B cell (primary cell): ENCODE data around the gene ASH1L. TPM values are rescaled to one million over a fixed set of nuclear protein-coding genes. Genes with fewer than 3 reads are reported as not detected.
"Not testable (repeated sequence)": the region's sequence is repeated elsewhere in the genome, so short reads cannot be mapped to it uniquely, and the experiment has no call there.

Source experiments
- ATAC-seq: fragments of 200-7000 bp; cut with Tn5 transposase; one replicate; pipeline ENCODE4 v1.10.0; 2021; ENCODE audit warnings: low read depth, mild to moderate bottlenecking, moderate number of reproducible peaks, moderate library complexity
- CTCF ChIA-PET: fragments of 350-600 bp; sonication (Branson Sonifier 250); formaldehyde crosslinking; loops from one replicate; lab custom pipeline; 2021; ENCODE audit warnings: antibody characterized with exemption, inconsistent platforms; lab: Charles Lee
- POLR2A ChIA-PET: fragments of 350-600 bp; sonication (Branson Sonifier 250); formaldehyde crosslinking; loops from one replicate; lab custom pipeline; 2021; ENCODE audit warnings: antibody characterized with exemption; lab: Charles Lee
- DNase-seq: peaks from one replicate; pipeline ENCODE4 v3.0.0; 2013
- H2AFZ ChIP-seq: 2 replicates; pipeline ENCODE4 v1.6.1; 2012; ENCODE audit warnings: mild to moderate bottlenecking, low read depth, low read length; ENCODE audit not compliant: insufficient read depth, poor library complexity, severe bottlenecking
- H3K27ac ChIP-seq, 2 donors: 1 replicate in 1 of 2; 2 replicates in 1 of 2; pipeline ENCODE4 v1.5.1; 2012 to 2013; ENCODE audit warnings: low read length in 2 of 2, mild to moderate bottlenecking in 2 of 2, moderate library complexity in 1 of 2
- H3K27me3 ChIP-seq, 4 experiments: fragments of 200-600 bp in 1 of 4; sonication (generic) in 1 of 4; replicated peaks in 1 of 4; 1 replicate in 2 of 4; 2 replicates in 2 of 4; pipeline versions ENCODE4 v1.6.1 to v1.7.0; 2013 to 2016; ENCODE audit warnings: low read length in 3 of 4, mild to moderate bottlenecking in 2 of 4, mixed read lengths in 1 of 4, moderate library complexity in 1 of 4; ENCODE audit not compliant: insufficient read depth in 4 of 4, control insufficient read depth in 3 of 4; ENCODE audit errors: control extremely low read depth in 1 of 4
- H3K36me3 ChIP-seq, 2 experiments: replicated peaks in 1 of 2; 1 replicate in 1 of 2; 2 replicates in 1 of 2; pipeline versions ENCODE4 v1.6.1 to v1.7.1; 2013; ENCODE audit warnings: low read length in 1 of 2; ENCODE audit not compliant: insufficient read depth in 2 of 2, control insufficient read depth in 1 of 2; ENCODE audit errors: control extremely low read depth in 1 of 2, extremely low read depth in 1 of 2
- H3K4me1 ChIP-seq, 2 donors: fragments of 200-600 bp in 1 of 2; sonication (generic) in 1 of 2; 1 replicate in 1 of 2; 2 replicates in 1 of 2; pipeline versions ENCODE4 v1.5.1 to v1.6.1; 2013 to 2017; ENCODE audit warnings: low read length in 2 of 2; ENCODE audit not compliant: control insufficient read depth in 2 of 2, insufficient read depth in 2 of 2
- H3K4me2 ChIP-seq: replicated peaks from 2 replicates; pipeline ENCODE3; 2012; ENCODE audit warnings: mild to moderate bottlenecking, low read depth, low read length; ENCODE audit not compliant: poor library complexity, severe bottlenecking
- H3K4me3 ChIP-seq, 5 experiments: fragments of 200-600 bp in 1 of 5; sonication (generic) in 1 of 5; 1 replicate in 3 of 5; 2 replicates in 2 of 5; pipeline versions ENCODE4 v1.5.1 to v1.7.0; 2011 to 2016; ENCODE audit warnings: low read length in 4 of 5, mild to moderate bottlenecking in 4 of 5, low read depth in 2 of 5, control low read depth in 1 of 5, moderate library complexity in 1 of 5; ENCODE audit not compliant: insufficient read depth in 1 of 5; ENCODE audit errors: control extremely low read depth in 1 of 5, extremely low read depth in 1 of 5
- H3K79me2 ChIP-seq: fragments of 200-600 bp; sonication (generic); one replicate; pipeline ENCODE4 v1.6.0; 2016; ENCODE audit warnings: low read length; ENCODE audit not compliant: control insufficient read depth, insufficient read depth
- H3K9ac ChIP-seq: fragments of 200-600 bp; sonication (generic); 2 replicates; pipeline ENCODE4 v1.6.1; 2017; ENCODE audit warnings: mild to moderate bottlenecking, low read length, moderate library complexity
- H3K9me3 ChIP-seq, 3 donors: one replicate each; pipeline versions ENCODE4 v1.6.1 to v1.7.1; 2013; ENCODE audit warnings: low read length in 2 of 3; ENCODE audit not compliant: control insufficient read depth in 2 of 3, insufficient read depth in 1 of 3; ENCODE audit errors: control extremely low read depth in 1 of 3
- H4K20me1 ChIP-seq: 2 replicates; pipeline ENCODE4 v1.6.0; 2012; ENCODE audit warnings: mild to moderate bottlenecking, low read length; ENCODE audit not compliant: insufficient read depth, control insufficient read depth, poor library complexity, severe bottlenecking
- H3K27ac Mint-ChIP-seq: one replicate; pipeline ENCODE4 v1.8.0; 2021; ENCODE audit warnings: mixed read lengths
- H3K27me3 Mint-ChIP-seq: one replicate; pipeline ENCODE4 v1.8.0; 2021; ENCODE audit warnings: mixed read lengths
- H3K4me1 Mint-ChIP-seq: one replicate; pipeline ENCODE4 v1.8.0; 2021; ENCODE audit warnings: mixed read lengths
- H3K4me3 Mint-ChIP-seq: one replicate; pipeline ENCODE4 v1.8.0; 2021; ENCODE audit warnings: mixed read lengths
- H3K9me3 Mint-ChIP-seq: one replicate; pipeline ENCODE4 v1.8.0; 2022; ENCODE audit warnings: mixed read lengths; ENCODE audit not compliant: insufficient read depth
- EZH2 ChIP-seq: IDR thresholded peaks from 2 replicates; pipeline ENCODE4 v1.6.1; 2012; ENCODE audit warnings: borderline replicate concordance, low read depth, mild to moderate bottlenecking, moderate library complexity, low read length; ENCODE audit not compliant: insufficient read depth, poor library complexity, severe bottlenecking
- WGBS: methylation state at CpG from one replicate; pipeline ENCODE4 v1.1.5; 2013; ENCODE audit warnings: missing lambda C conversion rate; ENCODE audit not compliant: insufficient coverage; 5-methylcytosine and 5-hydroxymethylcytosine counted together
- intact Hi-C: fragments of 100-400 bp; cut with micrococcal nuclease; formaldehyde crosslinking; loops from one replicate; pipeline ENCODE4 v1.10.0; 2022
- polyA plus RNA-seq: library from polyadenylated mRNA; depleted of rRNA; stranded (reverse); fragments of >200 nt; gene quantifications from 2 replicates; pipeline ENCODE4 v1.2.3, GENCODE V29; 2012
- total RNA-seq, 2 donors: library from RNA; stranded (reverse); fragments of 120-200 nt in 1 of 2; gene quantifications; 1 replicate in 1 of 2; 2 replicates in 1 of 2; pipeline versions ENCODE4 v1.2.3 to v1.2.4, GENCODE V29; 2013 to 2022
- TF ChIP-seq, protein P1 (sequence below): fragments of 200-600 bp; IDR thresholded peaks from one replicate; pipeline ENCODE4 v1.8.0; 2022; ENCODE audit warnings: antibody characterized with exemption, mild to moderate bottlenecking

Gene ASH1L
- total and polyA plus RNA-seq, 2 donors (not counting 1 experiment from before 2014, with no cell fraction given) = 17.7 to 124 TPM

DNA sequence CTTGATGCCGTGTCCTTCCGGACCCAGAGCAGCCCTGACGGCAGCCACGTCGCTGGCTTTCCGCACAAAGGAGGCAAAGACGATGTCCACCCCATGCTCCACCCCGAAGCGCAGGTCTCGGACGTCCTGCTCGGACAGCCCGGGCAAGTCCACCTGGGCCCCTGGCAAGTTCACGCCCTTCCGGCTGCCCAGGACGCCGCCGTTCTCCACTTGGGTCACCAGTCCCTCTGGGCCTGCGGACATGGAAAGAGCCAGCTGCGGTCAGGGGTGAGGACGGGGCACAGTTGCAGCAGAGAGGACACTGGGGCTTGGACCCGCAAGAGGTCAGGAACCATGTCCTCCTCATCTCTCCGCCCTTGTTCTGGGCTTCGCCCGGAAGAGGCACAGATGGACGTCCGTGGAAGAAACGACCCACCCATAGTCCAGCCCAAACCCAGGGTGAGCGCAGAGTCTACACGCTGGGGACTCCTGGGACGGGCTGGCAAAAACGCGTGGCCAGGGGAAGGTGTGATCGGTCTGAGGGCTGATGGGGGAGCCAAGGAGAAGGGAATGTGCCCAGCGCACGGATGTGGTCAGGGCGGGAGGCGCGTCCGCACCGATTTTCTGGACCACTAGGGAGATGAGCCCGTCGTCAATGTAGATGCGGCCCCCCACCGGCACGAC is 268.0 kb downstream of the ASH1L start:
- DNase-seq (no peak), ATAC-seq (no peak)
- H3K4me1 ChIP-seq = peaks cover 7 to 10% of the 10 kb centered on the region in 2 donors
- H3K4me3 Mint-ChIP-seq = no peak overlapping the region
- H3K9me3 ChIP-seq = peaks cover 0 to 2% (median 0%) of the 10 kb centered on the region in 3 donors
- no peak overlapping the region for H3K27ac Mint-ChIP-seq
- ChIA-PET POLR2A (no interaction called here), CTCF (no interaction called here)
- H3K36me3 ChIP-seq = no peaks in the 10 kb centered on the region
- peaks cover 38% of the 10 kb centered on the region for H3K27me3 Mint-ChIP-seq
- WGBS = 36% methylated on average over 46 of the region's 46 CpGs
- peak overlapping the region; percentile 23 for H3K4me2 ChIP-seq
- H3K9me3 Mint-ChIP-seq = no peaks in the 10 kb centered on the region
- no peak overlapping the region for H3K9ac ChIP-seq
- no peaks in the 10 kb centered on the region for H3K79me2 ChIP-seq
- H3K27ac ChIP-seq = no peak overlapping the region
- no peak overlapping the region for H3K4me3 ChIP-seq
- peaks cover 0 to 26% (median 15%) of the 10 kb centered on the region in 4 experiments for H3K27me3 ChIP-seq
- intact Hi-C loops = no loop called here
- TF ChIP-seq, protein P1, sequence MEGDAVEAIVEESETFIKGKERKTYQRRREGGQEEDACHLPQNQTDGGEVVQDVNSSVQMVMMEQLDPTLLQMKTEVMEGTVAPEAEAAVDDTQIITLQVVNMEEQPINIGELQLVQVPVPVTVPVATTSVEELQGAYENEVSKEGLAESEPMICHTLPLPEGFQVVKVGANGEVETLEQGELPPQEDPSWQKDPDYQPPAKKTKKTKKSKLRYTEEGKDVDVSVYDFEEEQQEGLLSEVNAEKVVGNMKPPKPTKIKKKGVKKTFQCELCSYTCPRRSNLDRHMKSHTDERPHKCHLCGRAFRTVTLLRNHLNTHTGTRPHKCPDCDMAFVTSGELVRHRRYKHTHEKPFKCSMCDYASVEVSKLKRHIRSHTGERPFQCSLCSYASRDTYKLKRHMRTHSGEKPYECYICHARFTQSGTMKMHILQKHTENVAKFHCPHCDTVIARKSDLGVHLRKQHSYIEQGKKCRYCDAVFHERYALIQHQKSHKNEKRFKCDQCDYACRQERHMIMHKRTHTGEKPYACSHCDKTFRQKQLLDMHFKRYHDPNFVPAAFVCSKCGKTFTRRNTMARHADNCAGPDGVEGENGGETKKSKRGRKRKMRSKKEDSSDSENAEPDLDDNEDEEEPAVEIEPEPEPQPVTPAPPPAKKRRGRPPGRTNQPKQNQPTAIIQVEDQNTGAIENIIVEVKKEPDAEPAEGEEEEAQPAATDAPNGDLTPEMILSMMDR = no peak
- no peak for TF ChIP-seq EZH2
- H2AFZ ChIP-seq = no peak overlapping the region
- peaks cover 10% of the 10 kb centered on the region for H3K4me1 Mint-ChIP-seq
- H4K20me1 ChIP-seq = no peaks in the 10 kb centered on the region

DNA sequence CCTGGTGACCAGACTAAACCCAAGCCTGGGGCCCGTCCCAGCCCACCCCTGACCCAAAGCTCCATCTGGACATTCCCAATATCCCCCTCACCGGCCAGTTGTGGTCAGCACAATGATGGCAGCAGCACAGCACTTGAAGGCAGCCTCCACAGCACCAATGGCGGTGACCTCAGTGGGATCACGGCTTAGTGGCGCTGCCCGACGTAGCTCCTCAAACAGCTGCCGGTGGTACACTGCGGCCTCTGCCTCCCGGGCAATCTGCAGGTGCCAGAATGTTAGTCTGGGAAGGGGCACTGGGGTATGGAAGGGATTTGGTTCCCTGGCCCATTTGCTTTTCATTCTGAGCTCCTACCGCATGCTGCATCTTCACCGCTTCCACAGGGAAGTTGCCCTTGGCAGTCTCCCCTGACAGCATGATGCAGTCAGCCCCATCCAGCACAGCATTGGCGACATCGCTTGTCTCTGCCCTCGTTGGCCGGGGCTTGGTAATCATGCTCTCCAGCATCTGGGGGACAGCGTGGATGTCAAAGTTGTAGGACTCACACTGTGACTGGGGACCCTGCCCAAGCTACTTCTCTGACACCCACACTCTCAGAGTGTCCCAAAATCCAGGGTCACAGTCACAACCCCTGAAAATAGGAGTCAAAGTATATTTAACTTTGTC is 269.4 kb downstream of the ASH1L start:
- CTCF ChIA-PET = interaction anchor here (0.9 kb wide), 1 partner anchor 24 kb away, joined by 3 read pairs; no protein-coding TSS in a partner anchor
- no peak for DNase-seq
- Histone ChIP-seq H4K20me1 (no peaks in the 10 kb centered on the region), H3K27me3 (peaks cover 0 to 26% (median 15%) of the 10 kb centered on the region in 4 experiments), H2AFZ (no peak overlapping the region), H3K27ac (no peak overlapping the region), H3K4me3 (no peak overlapping the region), H3K9ac (no peak overlapping the region), H3K79me2 (no peaks in the 10 kb centered on the region), H3K4me1 (peaks cover 7 to 10% of the 10 kb centered on the region in 2 donors), H3K4me2 (no peak overlapping the region), H3K9me3 (peaks cover 0 to 2% (median 0%) of the 10 kb centered on the region in 3 donors), H3K36me3 (no peaks in the 10 kb centered on the region)
- no peaks in the 10 kb centered on the region for H3K9me3 Mint-ChIP-seq
- no peak for TF ChIP-seq EZH2
- TF ChIP-seq, protein P1 = no peak
- no peak overlapping the region for H3K27ac Mint-ChIP-seq
- POLR2A ChIA-PET = no interaction called here
- WGBS = 91% methylated on average over 17 of the region's 17 CpGs
- no peak for ATAC-seq
- no peak overlapping the region for H3K4me3 Mint-ChIP-seq
- peaks cover 38% of the 10 kb centered on the region for H3K27me3 Mint-ChIP-seq
- intact Hi-C loops = no loop called here
- peaks cover 10% of the 10 kb centered on the region for H3K4me1 Mint-ChIP-seq

- H3K9me3 ChIP-seq, DNase-seq, H3K79me2 ChIP-seq, intact Hi-C loops, ATAC-seq, H3K4me3 Mint-ChIP-seq, H4K20me1 ChIP-seq, CTCF ChIA-PET, H3K4me1 Mint-ChIP-seq, H3K4me3 ChIP-seq, H2AFZ ChIP-seq, H3K4me1 ChIP-seq, H3K27ac ChIP-seq, POLR2A ChIA-PET, H3K27ac Mint-ChIP-seq, H3K9me3 Mint-ChIP-seq, H3K4me2 ChIP-seq, H3K36me3 ChIP-seq, H3K9ac ChIP-seq: not testable (repeated sequence)
- WGBS = 93% methylated on average over 7 of the region's 10 CpGs
- H3K27me3 ChIP-seq = peaks cover 0 to 20% (median 13%) of the 10 kb centered on the region in 4 experiments
- peaks cover 21% of the 10 kb centered on the region for H3K27me3 Mint-ChIP-seq
Measured at GRCh38 chr1:155291006-155291405, 271.6 kb downstream of the ASH1L start.
